K562 (cell line): ENCODE results near the gene COX18. TPM values are rescaled to one million over a fixed set of nuclear protein-coding genes. Genes with fewer than 3 reads are reported as not detected.

Experiments used
- ATAC-seq: fragments of 200-7000 bp; cut with Tn5 transposase; 3 replicates; pipeline ENCODE4 v1.9.1; 2020; ENCODE audit warnings: moderate library complexity
- BruUV-seq: library from RNA; stranded (reverse); fragments of 400-500 nt; replicated peaks from 2 replicates; lab custom pipeline; 2021; lab: Mats Ljungman, UMichigan
- CTCF ChIA-PET: fragments of 300-600 bp; formaldehyde crosslinking; extraction: SDS; loops from one replicate; lab custom pipeline; 2021; ENCODE audit warnings: low intra/inter-chr PET ratio; lab: Yijun Ruan, JAX
- POLR2A ChIA-PET: fragments of 300-600, 350-650 bp; sonication (Branson Sonifier 250); formaldehyde crosslinking; extraction: SDS; loops from one replicate; lab custom pipeline; 2021; ENCODE audit warnings: antibody characterized with exemption, inconsistent platforms; lab: Yijun Ruan, JAX
- DNase-seq, 4 experiments: peaks; one replicate each; pipeline versions ENCODE4 v3.0.0 to v3.0.0-alpha.2; 2011 to 2018; ENCODE audit warnings: low spot score in 3 of 4, mixed read lengths in 3 of 4; ENCODE audit errors: extremely low read depth in 1 of 4
- FAIRE-seq: peaks from 2 replicates; lab custom pipeline; 2011; peaks lifted over from hg19 to GRCh38; lab: Jason Lieb, UNC
- H2AFZ ChIP-seq: 2 replicates; pipeline ENCODE4 v1.6.0; 2011; ENCODE audit warnings: low read depth, low read length, control low read depth, inconsistent platforms
- H3K27ac ChIP-seq: fragments of 200-600 bp; 3 replicates; pipeline ENCODE4 v1.8.0; 2011; ENCODE audit warnings: low read depth, mild to moderate bottlenecking, control low read depth, inconsistent platforms, low read length, moderate library complexity, mixed read lengths; ENCODE audit errors: extremely low read depth
- H3K27me3 ChIP-seq, 2 experiments: fragments of 300-600 bp in 1 of 2; 2 replicates in 1 of 2; 3 replicates in 1 of 2; pipeline versions ENCODE4 v1.6.0 to v1.8.0; 2011; ENCODE audit warnings: inconsistent platforms in 2 of 2, low read length in 2 of 2, mild to moderate bottlenecking in 1 of 2, mixed read lengths in 1 of 2, moderate library complexity in 1 of 2; ENCODE audit not compliant: control insufficient read depth in 2 of 2, insufficient read depth in 2 of 2
- H3K36me3 ChIP-seq: fragments of 300-600 bp; 3 replicates; pipeline ENCODE4 v1.8.0; 2011; ENCODE audit warnings: mild to moderate bottlenecking, low read length, inconsistent platforms; ENCODE audit not compliant: control insufficient read depth, insufficient read depth
- H3K4me1 ChIP-seq, 2 experiments: fragments of 200-600 bp in 1 of 2; replicated peaks in 1 of 2; 2 replicates in 1 of 2; 3 replicates in 1 of 2; pipeline versions ENCODE4 v1.5.1 to v1.8.0; 2011; ENCODE audit warnings: inconsistent platforms in 2 of 2, low read length in 2 of 2, mild to moderate bottlenecking in 1 of 2, mixed read lengths in 1 of 2, moderate library complexity in 1 of 2; ENCODE audit not compliant: control insufficient read depth in 2 of 2, insufficient read depth in 2 of 2
- H3K4me2 ChIP-seq: 2 replicates; pipeline ENCODE4 v1.6.1; 2011; ENCODE audit warnings: low read length, control low read depth, inconsistent platforms, mixed read lengths; ENCODE audit not compliant: insufficient read depth
- H3K4me3 ChIP-seq: fragments of 200-600 bp; sonication (generic), shearing (Covaris generic); 2 replicates; pipeline ENCODE4 v1.5.1; 2016; ENCODE audit warnings: control low read depth, inconsistent platforms
- H3K79me2 ChIP-seq: fragments of 200-600 bp; 3 replicates; pipeline ENCODE4 v1.8.0; 2011; ENCODE audit warnings: low read length, inconsistent platforms; ENCODE audit not compliant: control insufficient read depth, insufficient read depth
- H3K9ac ChIP-seq, 2 experiments: 2 replicates each; pipeline versions ENCODE4 v1.6.0 to v1.6.1; 2011; ENCODE audit warnings: low read depth in 2 of 2, low read length in 2 of 2, control low read depth in 1 of 2, inconsistent platforms in 1 of 2, mild to moderate bottlenecking in 1 of 2, mixed read lengths in 1 of 2; ENCODE audit not compliant: insufficient read depth in 1 of 2
- H3K9me1 ChIP-seq: one replicate; pipeline ENCODE4 v1.6.0; 2011; ENCODE audit warnings: inconsistent platforms, mild to moderate bottlenecking, low read length, moderate library complexity; ENCODE audit not compliant: control insufficient read depth, insufficient read depth
- H3K9me3 ChIP-seq: replicated peaks from 2 replicates; pipeline ENCODE4 v1.5.1; 2011; ENCODE audit warnings: low read depth, low read length, inconsistent platforms; ENCODE audit not compliant: control insufficient read depth, insufficient read depth
- H4K20me1 ChIP-seq: replicated peaks from 2 replicates; pipeline ENCODE4 v1.6.1; 2011; ENCODE audit warnings: low read length, inconsistent platforms, mixed read lengths; ENCODE audit not compliant: control insufficient read depth, insufficient read depth
- ARNT ChIP-seq, 2 experiments: fragments of 450-650 bp; IDR thresholded peaks; 2 replicates each; pipeline ENCODE4 v1.6.1; 2016; ENCODE audit warnings: mild to moderate bottlenecking in 1 of 2
- C11orf30 ChIP-seq: fragments of 450-650 bp; IDR thresholded peaks from 2 replicates; pipeline ENCODE4 v1.6.1; 2016; ENCODE audit warnings: low read depth, mild to moderate bottlenecking
- CREB1 ChIP-seq, 2 experiments: sonication (generic) in 1 of 2; formaldehyde crosslinking in 1 of 2; IDR thresholded peaks; 2 replicates each; pipeline versions ENCODE4 v1.6.1 to v1.8.0; 2012 to 2022; ENCODE audit warnings: inconsistent platforms in 1 of 2, mild to moderate bottlenecking in 1 of 2, missing genetic modification reagents in 1 of 2, moderate library complexity in 1 of 2
- ETV1 ChIP-seq: fragments of 450-650 bp; conservative IDR thresholded peaks from 2 replicates; pipeline ENCODE4 v1.6.1; 2016; ENCODE audit warnings: missing genetic modification characterization, control low read depth, low read depth, missing compliant biosample characterization
- EZH2 ChIP-seq: IDR thresholded peaks from 2 replicates; pipeline ENCODE4 v1.6.1; 2012; ENCODE audit warnings: low read depth, mild to moderate bottlenecking, inconsistent platforms, low read length, borderline replicate concordance
- MCM5 ChIP-seq: fragments of 450-650 bp; IDR thresholded peaks from 2 replicates; pipeline ENCODE4 v1.6.1; 2016; ENCODE audit warnings: low read depth
- MTF1 ChIP-seq: fragments of 250-450 bp; sonication (Bioruptor Pico); IDR thresholded peaks from 2 replicates; pipeline ENCODE4 v1.9.0; 2021; ENCODE audit warnings: moderate library complexity, mild to moderate bottlenecking, inconsistent platforms, borderline replicate concordance
- NBN ChIP-seq: fragments of 450-650 bp; IDR thresholded peaks from 2 replicates; pipeline ENCODE4 v1.6.1; 2016; ENCODE audit warnings: low read depth, mild to moderate bottlenecking
- TAF7 ChIP-seq: fragments of 450-650 bp; IDR thresholded peaks from 2 replicates; pipeline ENCODE4 v1.6.1; 2016; ENCODE audit warnings: missing genetic modification characterization, missing compliant biosample characterization
- ZBTB1 ChIP-seq: sonication (generic); formaldehyde crosslinking; IDR thresholded peaks from 2 replicates; pipeline ENCODE4 v1.8.1; 2023; ENCODE audit warnings: missing genetic modification reagents, low read depth, mild to moderate bottlenecking, borderline replicate concordance
- ZKSCAN1 ChIP-seq: fragments of 150-350 bp; IDR thresholded peaks from 2 replicates; pipeline ENCODE4 v1.6.1; 2016; ENCODE audit warnings: low read depth, low read length
- ZMIZ1 ChIP-seq, 2 experiments: fragments of 150-350 bp in 1 of 2; IDR thresholded peaks; 2 replicates each; pipeline ENCODE4 v1.6.1; 2012 to 2016; ENCODE audit warnings: low read depth in 2 of 2, low read length in 2 of 2, mild to moderate bottlenecking in 1 of 2, moderate library complexity in 1 of 2
- ZNF3 ChIP-seq: fragments of 250-450 bp; sonication (Bioruptor Pico); IDR thresholded peaks from 2 replicates; pipeline ENCODE4 v1.5.0; 2021; ENCODE audit warnings: mild to moderate bottlenecking, moderate library complexity
- ZNF507 ChIP-seq: conservative IDR thresholded peaks from 2 replicates; pipeline ENCODE4 v1.6.1; 2017; ENCODE audit warnings: missing genetic modification characterization, missing compliant biosample characterization
- WGBS: fragments of 100-300 bp; shearing (Covaris generic); methylation state at CpG from one replicate; pipeline ENCODE4 v1.1.6; 2016; ENCODE audit warnings: low coverage, mixed read lengths; ENCODE audit not compliant: insufficient coverage; ENCODE audit errors: missing lambda C conversion rate; 5-methylcytosine and 5-hydroxymethylcytosine counted together
- in situ Hi-C: fragments of 300-500 bp; cut with MboI; formaldehyde crosslinking; loops from 4 replicates; pipeline ENCODE4 v1.15.0; 2018; ENCODE audit warnings: inconsistent platforms, mixed read lengths
- intact Hi-C: fragments of 100-400 bp; cut with micrococcal nuclease; formaldehyde crosslinking; loops from 2 replicates; pipeline ENCODE4 v1.14.2; 2022
- polyA plus RNA-seq, 8 experiments: library from polyadenylated mRNA; depleted of rRNA in 4 of 8; stranded (reverse) in 5 of 8; unstranded in 3 of 8; fragments of >200 nt; fragmentation: Nextera tagmentation in 2 of 8; fragmentation: Illumina TruSeq in 1 of 8; extraction: Ambion mirVana in 2 of 8; extraction: Trizol in 1 of 8; gene quantifications; 2 replicates each; pipeline versions ENCODE4 v1.2.1 to v1.2.3, GENCODE V29; 2011 to 2014; ENCODE audit warnings: inconsistent platforms in 1 of 8, missing spikeins in 1 of 8
- total RNA-seq, 7 experiments: library from RNA; depleted of rRNA in 6 of 7; stranded (reverse); fragments of >200 nt in 6 of 7; fragmentation: Illumina TruSeq in 2 of 7; extraction: Trizol in 2 of 7; gene quantifications; 2 replicates each; pipeline versions ENCODE4 v1.2.1 to v1.2.3, GENCODE V29; 2011 to 2021; ENCODE audit warnings: low replicate concordance in 1 of 7
- TF ChIP-seq, protein P1 (sequence below): fragments of 450-650 bp; formaldehyde crosslinking; IDR thresholded peaks from 2 replicates; pipeline ENCODE4 v1.4.0; 2020; ENCODE audit warnings: mild to moderate bottlenecking
- TF ChIP-seq, protein P2 (sequence below): sonication (generic); formaldehyde crosslinking; IDR thresholded peaks from 2 replicates; pipeline ENCODE4 v1.8.1; 2023; ENCODE audit warnings: mild to moderate bottlenecking, missing genetic modification reagents, moderate library complexity

Gene COX18
- total and polyA plus RNA-seq, 9 of the 15 experiments (the other 6 are each of a cell fraction or from before 2014, with no cell fraction given), result 7.0 to 21.3 (median 14.7) TPM

- TF ChIP-seq, protein P1, sequence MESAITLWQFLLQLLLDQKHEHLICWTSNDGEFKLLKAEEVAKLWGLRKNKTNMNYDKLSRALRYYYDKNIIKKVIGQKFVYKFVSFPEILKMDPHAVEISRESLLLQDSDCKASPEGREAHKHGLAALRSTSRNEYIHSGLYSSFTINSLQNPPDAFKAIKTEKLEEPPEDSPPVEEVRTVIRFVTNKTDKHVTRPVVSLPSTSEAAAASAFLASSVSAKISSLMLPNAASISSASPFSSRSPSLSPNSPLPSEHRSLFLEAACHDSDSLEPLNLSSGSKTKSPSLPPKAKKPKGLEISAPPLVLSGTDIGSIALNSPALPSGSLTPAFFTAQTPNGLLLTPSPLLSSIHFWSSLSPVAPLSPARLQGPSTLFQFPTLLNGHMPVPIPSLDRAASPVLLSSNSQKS (CRISPR knock-in tag), result no peak
- TF ChIP-seq EZH2, result no peak
- TF ChIP-seq ZBTB1, result no peak
- TF ChIP-seq C11orf30, result peak; percentile 84
These were observed 6.3 kb upstream of the COX18 start (continued) for GRCh38 chr4:73075832-73076231.

DNA sequence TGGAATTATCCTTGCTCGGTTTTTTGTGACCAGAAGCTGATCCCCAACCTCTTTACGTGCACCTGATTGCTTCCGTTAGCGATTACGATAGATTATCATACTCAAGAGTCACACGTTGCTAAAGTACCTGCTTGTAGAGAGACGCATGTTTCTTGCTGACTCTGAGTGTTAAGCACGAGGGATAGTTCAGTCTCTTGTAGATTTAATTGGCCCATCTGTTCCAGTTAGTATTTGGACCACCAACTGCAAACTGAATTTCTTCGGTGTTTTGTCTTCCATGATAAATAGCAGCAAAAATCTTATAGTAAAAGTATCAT, 516 bp upstream of the COX18 start:
- H3K4me1 ChIP-seq, result peaks cover 5 to 23% of the 10 kb centered on the region in 2 experiments; a peak in 4 of 5 replicates
- H3K9me3 ChIP-seq, result no peaks in the 10 kb centered on the region
- H3K36me3 ChIP-seq, result peaks cover 41% of the 10 kb centered on the region; the same call in 2 of the 3 replicates
- DNase-seq (no peak), FAIRE-seq (no peak), ATAC-seq (peak; percentile 36)
- 4% methylated on average over 9 of the region's 9 CpGs for WGBS
- H3K9me1 ChIP-seq, result no peaks in the 10 kb centered on the region
- H3K27ac ChIP-seq, result peak overlapping the region; percentile 91
- no peaks in the 10 kb centered on the region for H3K27me3 ChIP-seq
- H3K4me3 ChIP-seq, result peak overlapping the region; percentile 65
- intact Hi-C loops, result no loop called here
- peak overlapping the region; percentile 79 for H2AFZ ChIP-seq
- ChIA-PET CTCF (no interaction called here), POLR2A (interaction anchor here (0.5 to 3.1 kb wide), 5 partner anchors 10 to 534 kb away, joined by 3 to 14 read pairs (median 4); partner anchors contain the start of gene ANKRD17)
- H3K79me2 ChIP-seq, result peaks cover 24% of the 10 kb centered on the region
- TSS peak; percentile 97 for BruUV-seq
- peak overlapping the region; percentile 86 for H3K4me2 ChIP-seq
- no peaks in the 10 kb centered on the region for H4K20me1 ChIP-seq
- in situ Hi-C loops, result no loop called here
- H3K9ac ChIP-seq, result peak overlapping the region; percentile 88 to 100
- TF ChIP-seq ZKSCAN1, result no peak
- 0 out of 2 replicates have a peak, but pooled peaks have one; percentile 14 for TF ChIP-seq NBN
- peak; percentile 7; the same call in 1 of the 2 replicates for TF ChIP-seq ZNF3 (CRISPR knock-in tag)
- TF ChIP-seq ETV1 (tag), result peak; percentile 77; the same call in 1 of the 2 replicates
- TF ChIP-seq MCM5, result no peak
- no peak for TF ChIP-seq CREB1 (IDR thresholded peaks at IDR 0.05)
- TF ChIP-seq CREB1 (CRISPR knock-in tag; IDR thresholded peaks at IDR 0.05), result no peak
- TF ChIP-seq ARNT (IDR thresholded peaks at IDR 0.05), result 0 out of 4 replicates have a peak, but pooled peaks of 1 of the 2 experiments have one; percentile 51
- TF ChIP-seq ZNF507 (tag), result no peak
- peak; percentile 1; the same call in 1 of the 2 replicates for TF ChIP-seq TAF7 (tag)
- TF ChIP-seq, protein P2, sequence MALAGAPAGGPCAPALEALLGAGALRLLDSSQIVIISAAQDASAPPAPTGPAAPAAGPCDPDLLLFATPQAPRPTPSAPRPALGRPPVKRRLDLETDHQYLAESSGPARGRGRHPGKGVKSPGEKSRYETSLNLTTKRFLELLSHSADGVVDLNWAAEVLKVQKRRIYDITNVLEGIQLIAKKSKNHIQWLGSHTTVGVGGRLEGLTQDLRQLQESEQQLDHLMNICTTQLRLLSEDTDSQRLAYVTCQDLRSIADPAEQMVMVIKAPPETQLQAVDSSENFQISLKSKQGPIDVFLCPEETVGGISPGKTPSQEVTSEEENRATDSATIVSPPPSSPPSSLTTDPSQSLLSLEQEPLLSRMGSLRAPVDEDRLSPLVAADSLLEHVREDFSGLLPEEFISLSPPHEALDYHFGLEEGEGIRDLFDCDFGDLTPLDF (CRISPR knock-in tag), result 0 out of 2 replicates have a peak, but pooled peaks have one; percentile 4
- TF ChIP-seq ZMIZ1 (IDR thresholded peaks at IDR 0.05; ENCODE audit: low read depth in 2 of 2, low read length in 2 of 2), result no peak
- no peak for TF ChIP-seq MTF1 (CRISPR knock-in tag)
